IMR-90 (cell line): ENCODE measurements around the gene PPP1R3F. TPM values are rescaled to one million over a fixed set of nuclear protein-coding genes. Genes with fewer than 3 reads are reported as not detected.

ENCODE experiments used
- ATAC-seq: fragments of 200-7000 bp; cut with Tn5 transposase; 2 replicates; pipeline ENCODE4 v1.9.1; 2020; ENCODE audit warnings: low read depth, mild to moderate bottlenecking, moderate library complexity
- BruUV-seq: library from RNA; stranded (reverse); fragments of 400-500 nt; replicated peaks from 2 replicates; lab custom pipeline; 2021; lab: Mats Ljungman, UMichigan
- CTCF ChIA-PET: fragments of 300-600 bp; formaldehyde crosslinking; extraction: SDS; loops from one replicate; lab custom pipeline; 2021; ENCODE audit warnings: antibody characterized with exemption; lab: Yijun Ruan, JAX
- POLR2A ChIA-PET: fragments of 300-600 bp; sonication (Branson Sonifier 250); formaldehyde crosslinking; loops from one replicate; lab custom pipeline; 2022; ENCODE audit warnings: antibody characterized with exemption; ENCODE audit not compliant: unreplicated experiment; lab: Charles Lee
- DNase-seq: peaks from one replicate; pipeline ENCODE4 v3.0.0; 2013
- H2AFZ ChIP-seq: replicated peaks from 2 replicates; pipeline ENCODE3; 2013; ENCODE audit warnings: low read length, mild to moderate bottlenecking; ENCODE audit not compliant: poor library complexity
- H2AK5ac ChIP-seq: 2 replicates; pipeline ENCODE4 v1.6.1; 2013; ENCODE audit warnings: low read depth, low read length, inconsistent platforms
- H2AK9ac ChIP-seq: replicated peaks from 2 replicates; pipeline ENCODE3; 2013; ENCODE audit warnings: mild to moderate bottlenecking, low read depth, low read length, moderate library complexity; ENCODE audit not compliant: poor library complexity
- H2BK120ac ChIP-seq: 2 replicates; pipeline ENCODE4 v1.6.1; 2013; ENCODE audit warnings: low read depth, low read length, inconsistent platforms
- H2BK15ac ChIP-seq: 3 replicates; pipeline ENCODE4 v1.6.1; 2013; ENCODE audit warnings: low read depth, low read length, inconsistent platforms
- H2BK20ac ChIP-seq: 2 replicates; pipeline ENCODE4 v1.6.1; 2013; ENCODE audit warnings: low read depth, mild to moderate bottlenecking, inconsistent platforms, low read length, moderate library complexity
- H2BK5ac ChIP-seq: 2 replicates; pipeline ENCODE4 v1.6.1; 2013; ENCODE audit warnings: mild to moderate bottlenecking, low read depth, low read length, inconsistent platforms; ENCODE audit not compliant: poor library complexity, severe bottlenecking
- H3K14ac ChIP-seq: replicated peaks from 2 replicates; pipeline ENCODE4 v1.6.1; 2013; ENCODE audit warnings: low read depth, low read length, inconsistent platforms
- H3K18ac ChIP-seq: 2 replicates; pipeline ENCODE4 v1.6.1; 2013; ENCODE audit warnings: low read depth, low read length, control low read depth
- H3K23ac ChIP-seq: 2 replicates; pipeline ENCODE4 v1.6.1; 2013; ENCODE audit warnings: low read depth, low read length, inconsistent platforms
- H3K27ac ChIP-seq: 2 replicates; pipeline ENCODE4 v1.5.1; 2013; ENCODE audit warnings: mild to moderate bottlenecking, control low read depth, low read length; ENCODE audit not compliant: insufficient read depth
- H3K27me3 ChIP-seq: 2 replicates; pipeline ENCODE4 v1.6.1; 2013; ENCODE audit warnings: low read length; ENCODE audit not compliant: control insufficient read depth, insufficient read depth
- H3K36me3 ChIP-seq: 2 replicates; pipeline ENCODE4 v1.6.1; 2013; ENCODE audit warnings: low read length, mixed read lengths; ENCODE audit not compliant: control insufficient read depth, insufficient read depth
- H3K4ac ChIP-seq: 2 replicates; pipeline ENCODE4 v1.6.1; 2013; ENCODE audit warnings: low read depth, low read length, inconsistent platforms
- H3K4me1 ChIP-seq: 2 replicates; pipeline ENCODE4 v1.6.1; 2013; ENCODE audit warnings: low read length, mixed read lengths; ENCODE audit not compliant: control insufficient read depth, insufficient read depth
- H3K4me2 ChIP-seq: 2 replicates; pipeline ENCODE4 v1.6.1; 2013; ENCODE audit warnings: low read depth, mild to moderate bottlenecking, control low read depth, low read length, moderate library complexity
- H3K4me3 ChIP-seq: 2 replicates; pipeline ENCODE4 v1.5.1; 2013; ENCODE audit warnings: low read depth, mild to moderate bottlenecking, control low read depth, low read length, moderate library complexity; ENCODE audit not compliant: insufficient read depth
- H3K56ac ChIP-seq: 2 replicates; pipeline ENCODE4 v1.6.1; 2013; ENCODE audit warnings: low read length, inconsistent platforms; ENCODE audit not compliant: insufficient read depth; ENCODE audit errors: extremely low read depth
- H3K79me1 ChIP-seq, 2 experiments: 2 replicates each; pipeline ENCODE4 v1.6.1; 2013; ENCODE audit warnings: low read length in 2 of 2, inconsistent platforms in 1 of 2, low read depth in 1 of 2
- H3K9ac ChIP-seq: 2 replicates; pipeline ENCODE4 v1.6.1; 2013; ENCODE audit warnings: low read depth, low read length, control low read depth
- H3K9me1 ChIP-seq: 2 replicates; pipeline ENCODE4 v1.6.1; 2013; ENCODE audit warnings: low read length, inconsistent platforms; ENCODE audit not compliant: insufficient read depth
- H3K9me3 ChIP-seq: 2 replicates; pipeline ENCODE4 v1.6.1; 2013; ENCODE audit warnings: low read length; ENCODE audit not compliant: control insufficient read depth, insufficient read depth
- H4K20me1 ChIP-seq: 2 replicates; pipeline ENCODE4 v1.6.1; 2013; ENCODE audit warnings: low read length, inconsistent platforms; ENCODE audit not compliant: insufficient read depth
- H4K5ac ChIP-seq: 2 replicates; pipeline ENCODE4 v1.6.1; 2013; ENCODE audit warnings: mild to moderate bottlenecking, low read depth, low read length, control low read depth
- H4K8ac ChIP-seq, 2 experiments: 2 replicates each; pipeline ENCODE4 v1.6.1; 2013; ENCODE audit warnings: low read depth in 2 of 2, low read length in 2 of 2, control low read depth in 1 of 2, inconsistent platforms in 1 of 2
- H4K91ac ChIP-seq: 2 replicates; pipeline ENCODE4 v1.6.1; 2013; ENCODE audit warnings: low read depth, low read length, inconsistent platforms; ENCODE audit not compliant: insufficient read depth
- BHLHE40 ChIP-seq: fragments of 150-350 bp; IDR thresholded peaks from 2 replicates; pipeline ENCODE4 v1.6.1; 2016; ENCODE audit warnings: mild to moderate bottlenecking, low read depth, low read length
- CEBPB ChIP-seq: IDR thresholded peaks from 2 replicates; pipeline ENCODE4 v1.6.1; 2012; ENCODE audit warnings: low read depth, low read length, improper control_type of control experiment
- CHD1 ChIP-seq: IDR thresholded peaks from 2 replicates; pipeline ENCODE4 v1.6.1; 2012; ENCODE audit warnings: low read depth, low read length, improper control_type of control experiment
- MAFK ChIP-seq: IDR thresholded peaks from 2 replicates; pipeline ENCODE4 v1.6.1; 2012; ENCODE audit warnings: low read depth, low read length, improper control_type of control experiment
- MAZ ChIP-seq: IDR thresholded peaks from 2 replicates; pipeline ENCODE4 v1.6.1; 2012; ENCODE audit warnings: low read depth, mild to moderate bottlenecking, low read length, improper control_type of control experiment, moderate library complexity, borderline replicate concordance
- MXI1 ChIP-seq: IDR thresholded peaks from 2 replicates; pipeline ENCODE4 v1.6.1; 2012; ENCODE audit warnings: low read depth, mild to moderate bottlenecking, low read length, moderate library complexity, borderline replicate concordance
- NFE2L2 ChIP-seq: fragments of 150-350 bp; IDR thresholded peaks from 2 replicates; pipeline ENCODE4 v1.6.1; 2016; ENCODE audit warnings: low read depth, mild to moderate bottlenecking, low read length
- POLR2A ChIP-seq: IDR thresholded peaks from 2 replicates; pipeline ENCODE4 v1.6.1; 2012; ENCODE audit warnings: mild to moderate bottlenecking, low read depth, low read length
- RAD21 ChIP-seq: IDR thresholded peaks from 2 replicates; pipeline ENCODE4 v1.6.1; 2012; ENCODE audit warnings: low read length, improper control_type of control experiment
- SMC3 ChIP-seq: fragments of 150-350 bp; IDR thresholded peaks from 2 replicates; pipeline ENCODE4 v1.6.1; 2016; ENCODE audit warnings: low read depth, mild to moderate bottlenecking, antibody characterized with exemption, low read length, moderate library complexity
- WGBS, 2 experiments: methylation state at CpG; one replicate each; pipeline versions ENCODE4 v1.1.5 to v1.1.7; 2013; ENCODE audit warnings: missing lambda C conversion rate in 2 of 2; ENCODE audit not compliant: insufficient read length in 1 of 2; ENCODE audit errors: extremely low coverage in 2 of 2; 5-methylcytosine and 5-hydroxymethylcytosine counted together
- dilution Hi-C: fragments of 300-500 bp; cut with HindIII; formaldehyde crosslinking; loops from one replicate; pipeline ENCODE4 v1.14.3; 2018; ENCODE audit warnings: low sequenced_read_pairs; ENCODE audit not compliant: unreplicated experiment
- in situ Hi-C: fragments of 300-500 bp; cut with MboI; formaldehyde crosslinking; loops from 3 replicates; pipeline ENCODE4 v1.14.3; 2019; ENCODE audit warnings: low sequenced_read_pairs, inconsistent platforms, mixed read lengths
- intact Hi-C: fragments of 100-400 bp; cut with micrococcal nuclease; formaldehyde crosslinking; loops from 2 replicates; pipeline ENCODE4 v1.10.0; 2022
- polyA plus RNA-seq, 3 experiments: library from polyadenylated mRNA; depleted of rRNA; stranded (reverse); fragments of >200 nt; gene quantifications; 2 replicates each; pipeline ENCODE4 v1.2.3, GENCODE V29; 2012; ENCODE audit warnings: low replicate concordance in 1 of 3
- total RNA-seq: library from RNA; depleted of rRNA; stranded (reverse); fragments of >200 nt; gene quantifications from 2 replicates; pipeline ENCODE4 v1.2.3, GENCODE V29; 2012
- TF ChIP-seq, protein P1 (sequence below): fragments of 150-350 bp; IDR thresholded peaks from 2 replicates; pipeline ENCODE4 v1.6.1; 2017; ENCODE audit warnings: mild to moderate bottlenecking, antibody characterized with exemption, low read length, low read depth
- TF ChIP-seq, protein P2 (sequence below): fragments of 150-350 bp; IDR thresholded peaks from 2 replicates; pipeline ENCODE4 v1.6.1; 2016; ENCODE audit warnings: low read depth, mild to moderate bottlenecking, low read length, moderate library complexity, borderline replicate concordance
- TF ChIP-seq, protein P3 (sequence below): conservative IDR thresholded peaks from 2 replicates; pipeline ENCODE4 v1.5.1; 2012; ENCODE audit warnings: mild to moderate bottlenecking, low read depth, low read length, improper control_type of control experiment

PPP1R3F gene
- total and polyA plus RNA-seq, 2 of the 4 experiments (the other 2 are of a cell fraction) = 0.72 to 1.7 TPM

DNA sequence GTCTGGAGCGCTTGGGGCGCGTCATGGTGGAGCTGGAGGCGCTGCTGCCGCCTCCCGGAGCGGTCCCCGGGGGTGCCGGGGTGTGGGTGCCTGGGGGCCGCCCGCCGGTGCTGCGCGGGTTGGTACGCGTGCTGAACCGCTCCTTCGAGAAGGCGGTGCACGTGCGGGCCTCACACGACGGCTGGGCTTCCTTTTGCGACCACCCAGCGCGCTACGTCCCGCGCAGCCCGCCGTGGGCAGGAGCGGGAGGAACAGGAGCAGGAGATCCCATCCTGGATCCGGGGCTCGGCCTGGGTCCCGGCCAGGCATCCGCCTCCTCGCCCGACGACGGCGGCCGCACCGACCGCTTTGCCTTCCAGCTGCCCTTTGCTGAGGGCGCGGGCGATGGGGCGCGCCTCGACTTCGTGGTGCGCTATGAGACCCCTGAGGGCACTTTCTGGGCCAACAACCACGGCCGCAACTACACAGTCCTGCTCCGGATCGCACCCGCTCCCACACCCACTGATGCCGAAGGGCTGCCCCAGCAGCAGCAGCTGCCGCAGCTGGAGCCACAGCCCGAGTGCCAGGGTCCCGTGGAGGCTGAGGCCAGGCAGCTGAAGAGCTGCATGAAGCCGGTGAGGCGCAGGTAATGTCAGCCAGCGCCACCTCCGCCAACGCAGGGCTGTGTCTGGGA lies 792 bp downstream of the PPP1R3F start (continued):
- TF ChIP-seq MXI1 = no peak

GRCh38 chrX:49271341-49271740 lies 1.7 kb downstream of the PPP1R3F start:
- no peak overlapping the region for H2AK9ac ChIP-seq
- H2BK20ac ChIP-seq = no peak overlapping the region
- peaks cover 4% of the 10 kb centered on the region; the same call in 1 of the 2 replicates for H3K9me1 ChIP-seq
- no peaks in the 10 kb centered on the region for H3K9me3 ChIP-seq
- ATAC-seq (no peak), DNase-seq (no peak)
- no peak overlapping the region for H3K4me2 ChIP-seq
- H2BK15ac ChIP-seq = no peak overlapping the region
- no peak overlapping the region for H2AK5ac ChIP-seq
- ChIA-PET POLR2A (no interaction called here), CTCF (no interaction called here)
- H2AFZ ChIP-seq = no peak overlapping the region
- no peak overlapping the region for H3K4me3 ChIP-seq
- BruUV-seq = no TSS peak
- 0 out of 2 replicates have a peak, but pooled peaks cover 2% of the 10 kb centered on the region for H3K4me1 ChIP-seq
- peaks cover 8% of the 10 kb centered on the region; the same call in 1 of the 2 replicates for H4K20me1 ChIP-seq
- H3K14ac ChIP-seq = no peak overlapping the region
- no peak overlapping the region for H4K8ac ChIP-seq
- no peak overlapping the region for H3K56ac ChIP-seq
- no peak overlapping the region for H2BK5ac ChIP-seq
- H3K27ac ChIP-seq = no peak overlapping the region
- no peak overlapping the region for H4K5ac ChIP-seq
- peaks cover 30 to 36% of the 10 kb centered on the region in 2 experiments for H3K79me1 ChIP-seq
- WGBS, 2 experiments = 83% methylated on average over 2 of the region's 2 CpGs; no CpG with 5 or more reads in 1 of the 2 experiments
- intact Hi-C loops (no loop called here), dilution Hi-C loops (no loop called here), in situ Hi-C loops (no loop called here)
- H3K36me3 ChIP-seq = peaks cover 2% of the 10 kb centered on the region; the same call in 1 of the 2 replicates
- no peak overlapping the region for H3K4ac ChIP-seq
- no peak overlapping the region for H2BK120ac ChIP-seq
- H3K23ac ChIP-seq = no peak overlapping the region
- H3K27me3 ChIP-seq = no peaks in the 10 kb centered on the region
- H3K9ac ChIP-seq = no peak overlapping the region
- H4K91ac ChIP-seq = no peak overlapping the region
- no peak overlapping the region for H3K18ac ChIP-seq
- TF ChIP-seq, protein P1, sequence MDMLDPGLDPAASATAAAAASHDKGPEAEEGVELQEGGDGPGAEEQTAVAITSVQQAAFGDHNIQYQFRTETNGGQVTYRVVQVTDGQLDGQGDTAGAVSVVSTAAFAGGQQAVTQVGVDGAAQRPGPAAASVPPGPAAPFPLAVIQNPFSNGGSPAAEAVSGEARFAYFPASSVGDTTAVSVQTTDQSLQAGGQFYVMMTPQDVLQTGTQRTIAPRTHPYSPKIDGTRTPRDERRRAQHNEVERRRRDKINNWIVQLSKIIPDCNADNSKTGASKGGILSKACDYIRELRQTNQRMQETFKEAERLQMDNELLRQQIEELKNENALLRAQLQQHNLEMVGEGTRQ = no peak
- TF ChIP-seq SMC3 = no peak
- TF ChIP-seq CEBPB = no peak
- no peak for TF ChIP-seq CHD1
- TF ChIP-seq, protein P2, sequence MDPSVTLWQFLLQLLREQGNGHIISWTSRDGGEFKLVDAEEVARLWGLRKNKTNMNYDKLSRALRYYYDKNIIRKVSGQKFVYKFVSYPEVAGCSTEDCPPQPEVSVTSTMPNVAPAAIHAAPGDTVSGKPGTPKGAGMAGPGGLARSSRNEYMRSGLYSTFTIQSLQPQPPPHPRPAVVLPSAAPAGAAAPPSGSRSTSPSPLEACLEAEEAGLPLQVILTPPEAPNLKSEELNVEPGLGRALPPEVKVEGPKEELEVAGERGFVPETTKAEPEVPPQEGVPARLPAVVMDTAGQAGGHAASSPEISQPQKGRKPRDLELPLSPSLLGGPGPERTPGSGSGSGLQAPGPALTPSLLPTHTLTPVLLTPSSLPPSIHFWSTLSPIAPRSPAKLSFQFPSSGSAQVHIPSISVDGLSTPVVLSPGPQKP = no peak
- TF ChIP-seq POLR2A = no peak
- no peak for TF ChIP-seq MAZ
- no peak for TF ChIP-seq RAD21
- TF ChIP-seq BHLHE40 = no peak
- no peak for TF ChIP-seq MXI1
- TF ChIP-seq, protein P3, sequence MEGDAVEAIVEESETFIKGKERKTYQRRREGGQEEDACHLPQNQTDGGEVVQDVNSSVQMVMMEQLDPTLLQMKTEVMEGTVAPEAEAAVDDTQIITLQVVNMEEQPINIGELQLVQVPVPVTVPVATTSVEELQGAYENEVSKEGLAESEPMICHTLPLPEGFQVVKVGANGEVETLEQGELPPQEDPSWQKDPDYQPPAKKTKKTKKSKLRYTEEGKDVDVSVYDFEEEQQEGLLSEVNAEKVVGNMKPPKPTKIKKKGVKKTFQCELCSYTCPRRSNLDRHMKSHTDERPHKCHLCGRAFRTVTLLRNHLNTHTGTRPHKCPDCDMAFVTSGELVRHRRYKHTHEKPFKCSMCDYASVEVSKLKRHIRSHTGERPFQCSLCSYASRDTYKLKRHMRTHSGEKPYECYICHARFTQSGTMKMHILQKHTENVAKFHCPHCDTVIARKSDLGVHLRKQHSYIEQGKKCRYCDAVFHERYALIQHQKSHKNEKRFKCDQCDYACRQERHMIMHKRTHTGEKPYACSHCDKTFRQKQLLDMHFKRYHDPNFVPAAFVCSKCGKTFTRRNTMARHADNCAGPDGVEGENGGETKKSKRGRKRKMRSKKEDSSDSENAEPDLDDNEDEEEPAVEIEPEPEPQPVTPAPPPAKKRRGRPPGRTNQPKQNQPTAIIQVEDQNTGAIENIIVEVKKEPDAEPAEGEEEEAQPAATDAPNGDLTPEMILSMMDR = no peak
- no peak for TF ChIP-seq MAFK
- no peak for TF ChIP-seq NFE2L2
